ENCODE measurements around the gene KRTAP10-10. TPM values are rescaled to one million over a fixed set of nuclear protein-coding genes. Genes with fewer than 3 reads are reported as not detected.

KRTAP10-10 gene
- total and polyA plus RNA-seq, 2 experiments from 2014 or later = not detected

DNA sequence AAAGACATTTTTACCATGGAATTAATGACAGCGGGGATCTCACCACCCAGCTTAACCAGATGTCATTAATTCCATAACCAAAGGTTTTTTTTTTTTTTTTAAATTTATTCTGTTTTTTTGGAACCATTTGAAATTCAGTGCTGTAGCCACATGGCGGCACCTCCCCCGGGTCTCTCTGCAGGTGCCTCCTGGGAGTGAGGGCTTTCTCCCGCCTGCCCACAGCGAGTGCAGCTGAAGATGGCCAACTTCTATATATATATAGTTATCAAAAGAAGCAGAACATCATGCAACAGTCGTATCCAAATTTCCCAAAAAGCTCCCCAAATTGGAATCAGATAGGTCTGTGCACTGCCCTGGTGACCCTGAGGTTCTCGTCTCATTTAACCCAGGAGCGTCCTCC lies 21.7 kb upstream of the KRTAP10-10 start:
- no peaks in the 10 kb centered on the region for H3K27me3 ChIP-seq
- DNase-seq (ENCODE audit: low read depth in 1 of 2, low spot score in 1 of 2) = no peak
- H3K36me3 ChIP-seq = no peaks in the 10 kb centered on the region
- no peaks in the 10 kb centered on the region for H3K4me1 ChIP-seq (ENCODE audit: low read depth)
- H3K9me3 ChIP-seq (ENCODE audit: low read depth) = no peaks in the 10 kb centered on the region
- TF ChIP-seq, protein P1, sequence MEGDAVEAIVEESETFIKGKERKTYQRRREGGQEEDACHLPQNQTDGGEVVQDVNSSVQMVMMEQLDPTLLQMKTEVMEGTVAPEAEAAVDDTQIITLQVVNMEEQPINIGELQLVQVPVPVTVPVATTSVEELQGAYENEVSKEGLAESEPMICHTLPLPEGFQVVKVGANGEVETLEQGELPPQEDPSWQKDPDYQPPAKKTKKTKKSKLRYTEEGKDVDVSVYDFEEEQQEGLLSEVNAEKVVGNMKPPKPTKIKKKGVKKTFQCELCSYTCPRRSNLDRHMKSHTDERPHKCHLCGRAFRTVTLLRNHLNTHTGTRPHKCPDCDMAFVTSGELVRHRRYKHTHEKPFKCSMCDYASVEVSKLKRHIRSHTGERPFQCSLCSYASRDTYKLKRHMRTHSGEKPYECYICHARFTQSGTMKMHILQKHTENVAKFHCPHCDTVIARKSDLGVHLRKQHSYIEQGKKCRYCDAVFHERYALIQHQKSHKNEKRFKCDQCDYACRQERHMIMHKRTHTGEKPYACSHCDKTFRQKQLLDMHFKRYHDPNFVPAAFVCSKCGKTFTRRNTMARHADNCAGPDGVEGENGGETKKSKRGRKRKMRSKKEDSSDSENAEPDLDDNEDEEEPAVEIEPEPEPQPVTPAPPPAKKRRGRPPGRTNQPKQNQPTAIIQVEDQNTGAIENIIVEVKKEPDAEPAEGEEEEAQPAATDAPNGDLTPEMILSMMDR (IDR thresholded peaks at IDR 0.05; ENCODE audit: low read depth, low read length) = no peak
- no peak overlapping the region for H3K27ac ChIP-seq
- no peak overlapping the region for H3K4me3 ChIP-seq

DNA sequence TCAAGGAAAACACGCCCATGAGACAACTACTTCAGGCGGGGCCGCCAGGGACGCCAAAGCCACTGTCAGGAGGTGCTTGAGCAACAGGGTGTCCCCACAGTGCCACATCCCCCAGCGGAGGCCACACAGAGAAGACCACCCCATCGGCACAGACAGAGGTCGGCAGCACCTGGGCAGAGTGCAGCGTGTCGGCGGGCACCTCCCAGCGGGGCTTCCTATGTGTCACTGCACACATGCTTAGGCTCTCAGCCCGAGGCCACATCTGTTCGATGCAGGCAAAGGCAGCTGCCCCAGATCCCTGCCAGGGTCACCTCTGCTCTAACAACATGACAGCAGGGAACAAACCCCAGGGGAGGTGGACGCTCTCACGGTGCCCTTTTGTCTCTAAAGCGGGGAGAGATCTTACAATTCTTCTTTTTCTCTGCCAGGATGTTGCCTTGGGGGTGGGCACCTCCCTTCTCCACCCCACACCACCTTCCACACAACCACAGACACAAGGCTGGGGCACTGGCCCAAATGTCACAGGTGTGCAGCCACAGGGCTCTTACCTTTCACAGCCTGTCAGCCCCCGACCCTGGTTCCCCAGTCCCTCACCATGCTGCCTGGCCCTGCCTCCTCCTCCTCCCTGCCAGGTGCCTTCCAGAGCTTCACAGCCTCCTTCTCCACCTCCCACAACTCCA lies 21.1 kb upstream of the KRTAP10-10 start:
- Histone ChIP-seq H3K9me3 (ENCODE audit: low read depth) (no peaks in the 10 kb centered on the region), H3K27me3 (no peaks in the 10 kb centered on the region), H3K4me1 (ENCODE audit: low read depth) (no peaks in the 10 kb centered on the region), H3K27ac (no peak overlapping the region), H3K4me3 (no peak overlapping the region), H3K36me3 (no peaks in the 10 kb centered on the region)
- no peak for DNase-seq (ENCODE audit: low read depth in 1 of 2, low spot score in 1 of 2)
- TF ChIP-seq, protein P1 (IDR thresholded peaks at IDR 0.05; ENCODE audit: low read depth, low read length) = no peak

DNA sequence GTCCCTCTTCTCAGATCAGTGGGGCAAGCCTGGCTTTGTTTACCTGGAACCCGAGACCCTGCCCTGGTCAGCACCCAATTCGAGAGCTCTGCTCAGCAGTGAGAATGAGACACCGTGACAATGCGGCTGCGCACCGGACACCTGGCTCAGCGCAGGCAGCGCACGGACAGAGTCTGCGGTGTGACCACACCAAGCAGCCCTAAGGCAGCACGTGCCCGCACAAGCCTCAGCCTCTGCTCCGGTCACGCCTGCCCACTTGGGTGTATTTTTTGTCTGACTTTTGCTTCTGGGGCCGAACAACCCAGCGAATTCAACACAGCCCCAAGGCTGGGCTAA lies 20.6 kb upstream of the KRTAP10-10 start:
- Histone ChIP-seq H3K27ac (no peak overlapping the region), H3K27me3 (no peaks in the 10 kb centered on the region), H3K4me1 (ENCODE audit: low read depth) (no peaks in the 10 kb centered on the region), H3K4me3 (no peak overlapping the region), H3K36me3 (no peaks in the 10 kb centered on the region), H3K9me3 (ENCODE audit: low read depth) (no peaks in the 10 kb centered on the region)
- DNase-seq (ENCODE audit: low read depth in 1 of 2, low spot score in 1 of 2) = no peak
- TF ChIP-seq, protein P1 (IDR thresholded peaks at IDR 0.05; ENCODE audit: low read depth, low read length) = no peak

DNA sequence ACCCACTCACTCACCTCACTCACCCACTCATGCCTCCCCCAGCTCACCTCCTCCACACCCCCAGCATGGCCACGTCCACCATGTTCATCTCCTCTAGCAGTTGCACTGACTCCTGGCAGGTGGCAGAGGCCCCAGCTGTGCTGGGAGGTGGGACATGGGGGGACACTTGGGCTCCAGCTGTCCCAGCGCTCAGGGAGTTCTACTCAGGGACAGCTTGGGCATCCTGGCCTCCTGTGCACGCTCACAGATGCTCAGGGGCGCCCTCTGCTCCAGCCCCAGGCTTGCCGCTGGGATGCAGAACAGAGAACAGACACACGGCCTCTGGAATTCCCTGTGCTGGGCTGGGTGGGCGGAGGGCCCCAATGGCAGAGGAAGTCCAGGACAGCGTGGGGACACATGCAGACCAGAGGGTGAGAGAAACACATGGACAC lies 20.1 kb upstream of the KRTAP10-10 start:
- Histone ChIP-seq H3K4me1 (ENCODE audit: low read depth) (no peaks in the 10 kb centered on the region), H3K27me3 (no peaks in the 10 kb centered on the region), H3K9me3 (ENCODE audit: low read depth) (no peaks in the 10 kb centered on the region), H3K27ac (no peak overlapping the region), H3K36me3 (no peaks in the 10 kb centered on the region), H3K4me3 (no peak overlapping the region)
- no peak for DNase-seq (ENCODE audit: low read depth in 1 of 2, low spot score in 1 of 2)
- TF ChIP-seq, protein P1 (IDR thresholded peaks at IDR 0.05; ENCODE audit: low read depth, low read length) = no peak

DNA sequence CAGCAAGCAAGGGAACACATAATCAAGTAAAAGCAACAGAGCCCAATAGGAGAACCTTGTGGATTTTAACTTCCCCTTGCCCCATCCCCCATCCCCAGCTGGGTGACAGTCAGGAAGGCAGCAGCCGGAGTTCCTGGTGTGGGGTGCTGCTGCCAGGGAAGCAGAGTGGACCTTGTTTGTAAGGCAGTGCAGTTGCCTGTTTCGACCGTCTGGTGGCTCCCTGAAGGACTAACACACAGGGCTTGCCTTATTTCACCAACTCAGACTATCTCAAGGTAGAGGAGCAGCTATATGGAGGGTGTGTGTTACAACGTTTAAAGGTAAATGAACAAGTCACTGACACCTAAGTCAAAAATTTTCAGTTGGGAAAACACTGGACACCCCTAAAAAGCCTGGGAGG lies 18.7 kb upstream of the KRTAP10-10 start:
- Histone ChIP-seq H3K4me1 (ENCODE audit: low read depth) (no peaks in the 10 kb centered on the region), H3K36me3 (no peaks in the 10 kb centered on the region), H3K9me3 (ENCODE audit: low read depth) (no peaks in the 10 kb centered on the region), H3K27ac (no peak overlapping the region), H3K27me3 (no peaks in the 10 kb centered on the region), H3K4me3 (no peak overlapping the region)
- TF ChIP-seq, protein P1 (IDR thresholded peaks at IDR 0.05; ENCODE audit: low read depth, low read length) = no peak
- DNase-seq (ENCODE audit: low read depth in 1 of 2, low spot score in 1 of 2) = peak in 1 of 2 donors; percentile 9
